ENCODE results near the gene RASSF5. TPM values are rescaled to one million over a fixed set of nuclear protein-coding genes. Genes with fewer than 3 reads are reported as not detected.

Gene RASSF5
- total and polyA plus RNA-seq, 9 of the 15 experiments (the other 6 are each of a cell fraction or from before 2014, with no cell fraction given) = 6.1 to 41.0 (median 25.2) TPM

DNA sequence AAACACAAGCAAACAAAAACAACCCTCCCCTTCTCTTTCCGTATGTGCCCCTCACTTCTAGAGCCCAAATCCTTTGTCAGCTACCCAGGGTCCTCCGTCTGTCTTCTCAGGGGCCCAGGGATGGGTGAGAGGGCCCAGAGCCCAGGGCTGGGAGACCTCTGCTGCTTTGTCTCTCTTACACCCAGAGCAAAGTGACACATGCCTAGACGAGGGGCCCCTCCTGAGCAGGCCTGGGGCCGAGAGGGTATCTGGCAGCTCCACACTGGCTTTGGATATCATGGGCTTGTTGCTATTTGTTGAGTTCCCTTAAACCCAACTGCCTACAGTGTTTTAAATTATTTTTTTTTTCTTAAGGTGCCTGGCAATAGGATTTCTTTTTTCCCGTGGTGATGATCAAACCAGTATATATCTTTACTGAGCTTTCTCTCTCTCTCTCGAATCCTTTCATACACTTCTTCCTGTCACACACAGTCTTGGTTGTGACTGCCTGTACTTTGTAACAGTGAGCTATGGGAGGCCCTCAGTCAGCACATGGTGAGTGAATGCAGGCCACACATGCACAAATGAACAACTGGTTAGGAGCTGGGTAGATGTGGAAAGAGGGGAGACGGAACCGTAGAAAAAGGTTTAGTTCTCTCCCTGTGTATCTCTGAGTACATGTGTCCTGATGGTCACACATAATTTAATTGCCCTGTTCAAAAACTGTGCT, 14.5 kb downstream of the RASSF5 start:
- ATAC-seq = 0 out of 3 replicates have a peak, but pooled peaks have one; percentile 17
- intact Hi-C loops (cut with micrococcal nuclease) = no loop called here
- 25% methylated on average over 8 of the region's 8 CpGs for WGBS (ENCODE audit: insufficient coverage, low coverage, missing lambda C conversion rate)
- no peak for DNase-seq (ENCODE audit: extremely low read depth in 1 of 4, low spot score in 3 of 4)
- Histone ChIP-seq H3K27ac (ENCODE audit: extremely low read depth, low read depth, low read length) (no peak overlapping the region), H3K9me3 (replicated peaks; ENCODE audit: control insufficient read depth, insufficient read depth, low read depth, low read length) (no peaks in the 10 kb centered on the region), H3K27me3 (ENCODE audit: control insufficient read depth in 2 of 2, insufficient read depth in 2 of 2, low read length in 2 of 2) (peaks cover 0 to 3% of the 10 kb centered on the region in 2 experiments; a peak in 2 of 5 replicates), H3K4me1 (replicated peaks in 1 of 2; ENCODE audit: control insufficient read depth in 2 of 2, insufficient read depth in 2 of 2, low read length in 2 of 2) (peaks cover 0 to 7% of the 10 kb centered on the region in 2 experiments; a peak in 3 of 5 replicates), H3K4me2 (ENCODE audit: insufficient read depth, low read length) (no peak overlapping the region), H2AFZ (ENCODE audit: low read depth, low read length) (peak overlapping the region; percentile 41), H3K36me3 (ENCODE audit: control insufficient read depth, insufficient read depth, low read length) (no peaks in the 10 kb centered on the region), H3K4me3 (no peak overlapping the region), H3K9me1 (ENCODE audit: control insufficient read depth, insufficient read depth, low read length) (no peaks in the 10 kb centered on the region), H4K20me1 (replicated peaks; ENCODE audit: control insufficient read depth, insufficient read depth, low read length) (no peaks in the 10 kb centered on the region), H3K79me2 (ENCODE audit: control insufficient read depth, insufficient read depth, low read length) (no peaks in the 10 kb centered on the region), H3K9ac (ENCODE audit: insufficient read depth in 1 of 2, low read depth in 2 of 2, low read length in 2 of 2) (no peak overlapping the region)
- TF ChIP-seq NONO (IDR thresholded peaks at IDR 0.05; ENCODE audit: low read depth in 2 of 2, low read length in 1 of 2) = no peak
- in situ Hi-C loops (cut with MboI) = no loop called here
- BruUV-seq (replicated peaks) = no TSS peak
- no peak for FAIRE-seq
- ChIA-PET POLR2A (interaction anchor here (1.0 to 1.7 kb wide), 4 partner anchors 9 to 18 kb away, joined by 3 to 5 read pairs (median 4); no protein-coding TSS in a partner anchor), CTCF (ENCODE audit: low intra/inter-chr PET ratio) (no interaction called here)

DNA sequence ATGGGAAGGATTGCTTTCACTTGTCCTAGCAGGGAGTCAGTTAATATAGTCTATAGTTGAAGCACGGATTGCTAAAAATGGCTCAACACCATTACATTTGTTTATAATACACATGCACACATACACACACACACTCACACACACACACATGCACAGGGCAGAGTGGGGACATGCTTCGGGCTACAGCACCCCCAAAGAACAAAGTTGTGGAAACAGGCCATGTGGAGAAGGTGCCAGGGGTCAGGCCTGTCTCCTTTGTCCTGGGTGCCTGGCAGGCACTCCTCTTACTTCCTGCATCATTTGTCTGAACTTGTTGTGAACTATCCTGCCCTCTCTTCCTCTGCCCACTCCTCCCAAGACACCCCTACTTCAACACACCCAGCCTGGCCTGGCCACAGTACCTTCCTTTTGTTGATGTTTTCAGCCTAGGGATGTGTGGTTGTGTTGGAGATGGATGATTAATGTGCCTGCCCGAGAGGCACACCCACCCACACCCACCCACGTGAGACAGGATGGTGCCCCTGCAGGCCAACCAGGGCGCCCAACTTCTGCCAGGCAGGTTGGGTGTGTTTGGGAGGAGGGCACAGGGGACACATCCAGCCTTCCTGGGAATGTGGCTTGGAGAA, 17.5 kb downstream of the RASSF5 start:
- FAIRE-seq = peak; percentile 42
- H3K27ac ChIP-seq (ENCODE audit: extremely low read depth, low read depth, low read length) = no peak overlapping the region
- no TSS peak for BruUV-seq (replicated peaks)
- H3K9me3 ChIP-seq (replicated peaks; ENCODE audit: control insufficient read depth, insufficient read depth, low read depth, low read length) = no peaks in the 10 kb centered on the region
- no peaks in the 10 kb centered on the region for H3K36me3 ChIP-seq (ENCODE audit: control insufficient read depth, insufficient read depth, low read length)
- no peaks in the 10 kb centered on the region for H4K20me1 ChIP-seq (replicated peaks; ENCODE audit: control insufficient read depth, insufficient read depth, low read length)
- H3K4me3 ChIP-seq = no peak overlapping the region
- H3K27me3 ChIP-seq (ENCODE audit: control insufficient read depth in 2 of 2, insufficient read depth in 2 of 2, low read length in 2 of 2) = peaks cover 0 to 3% of the 10 kb centered on the region in 2 experiments; a peak in 2 of 5 replicates
- no peak overlapping the region for H3K9ac ChIP-seq (ENCODE audit: insufficient read depth in 1 of 2, low read depth in 2 of 2, low read length in 2 of 2)
- ATAC-seq = no peak
- TF ChIP-seq POLR2AphosphoS2 (IDR thresholded peaks at IDR 0.05; ENCODE audit: low read length) (no peak), MEIS2 (IDR thresholded peaks at IDR 0.05; ENCODE audit: partially characterized antibody) (peak; percentile 11), ZNF232 (CRISPR knock-in tag; IDR thresholded peaks at IDR 0.05) (no peak), KLF10 (CRISPR knock-in tag; IDR thresholded peaks at IDR 0.05) (no peak)
- TF ChIP-seq, protein P1, sequence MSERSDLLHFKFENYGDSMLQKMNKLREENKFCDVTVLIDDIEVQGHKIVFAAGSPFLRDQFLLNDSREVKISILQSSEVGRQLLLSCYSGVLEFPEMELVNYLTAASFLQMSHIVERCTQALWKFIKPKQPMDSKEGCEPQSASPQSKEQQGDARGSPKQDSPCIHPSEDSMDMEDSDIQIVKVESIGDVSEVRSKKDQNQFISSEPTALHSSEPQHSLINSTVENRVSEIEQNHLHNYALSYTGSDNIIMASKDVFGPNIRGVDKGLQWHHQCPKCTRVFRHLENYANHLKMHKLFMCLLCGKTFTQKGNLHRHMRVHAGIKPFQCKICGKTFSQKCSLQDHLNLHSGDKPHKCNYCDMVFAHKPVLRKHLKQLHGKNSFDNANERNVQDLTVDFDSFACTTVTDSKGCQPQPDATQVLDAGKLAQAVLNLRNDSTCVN (CRISPR knock-in tag; IDR thresholded peaks at IDR 0.05) = no peak
- in situ Hi-C loops (cut with MboI) = no loop called here
- no peak for DNase-seq (ENCODE audit: extremely low read depth in 1 of 4, low spot score in 3 of 4)
- CTCF ChIA-PET (ENCODE audit: low intra/inter-chr PET ratio) = no interaction called here
- no peaks in the 10 kb centered on the region; a peak in 1 of 5 replicates for H3K4me1 ChIP-seq (replicated peaks in 1 of 2; ENCODE audit: control insufficient read depth in 2 of 2, insufficient read depth in 2 of 2, low read length in 2 of 2)
- H2AFZ ChIP-seq (ENCODE audit: low read depth, low read length) = no peak overlapping the region
- no peaks in the 10 kb centered on the region for H3K9me1 ChIP-seq (ENCODE audit: control insufficient read depth, insufficient read depth, low read length)
- no peaks in the 10 kb centered on the region for H3K79me2 ChIP-seq (ENCODE audit: control insufficient read depth, insufficient read depth, low read length)
- POLR2A ChIA-PET = no interaction called here
- intact Hi-C loops (cut with micrococcal nuclease) = no loop called here
- 32% methylated on average over 5 of the region's 5 CpGs for WGBS (ENCODE audit: insufficient coverage, low coverage, missing lambda C conversion rate)
- H3K4me2 ChIP-seq (ENCODE audit: insufficient read depth, low read length) = no peak overlapping the region

Data from K562 (cell line).